HS-5 (cell line): Measurements from ENCODE around the gene IGF2BP3.

Experiments
- DNase-seq: peaks from one replicate; pipeline ENCODE4 v3.0.0-alpha.2; 2012; ENCODE audit warnings: low read depth

The IGF2BP3 gene

DNA sequence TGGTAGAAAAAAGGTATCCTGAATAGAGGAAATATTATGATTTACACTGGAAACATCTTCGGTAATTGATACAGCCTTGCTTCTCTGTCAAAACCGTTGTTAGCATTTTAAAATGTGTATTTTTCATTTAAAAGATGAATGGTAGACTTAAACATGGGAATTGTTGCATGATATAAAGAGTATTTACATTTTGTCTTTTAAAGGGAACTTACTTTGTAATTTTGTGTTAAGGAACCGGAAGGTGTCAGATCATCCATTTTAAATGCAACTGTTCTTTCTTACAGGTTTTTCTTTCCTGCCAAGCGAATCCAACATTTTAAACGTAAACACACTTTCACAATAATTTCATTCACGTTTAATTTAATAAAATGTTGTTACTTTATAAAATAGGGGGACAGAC lies 1.8 kb upstream of the IGF2BP3 start:
- DNase-seq = no peak

DNA sequence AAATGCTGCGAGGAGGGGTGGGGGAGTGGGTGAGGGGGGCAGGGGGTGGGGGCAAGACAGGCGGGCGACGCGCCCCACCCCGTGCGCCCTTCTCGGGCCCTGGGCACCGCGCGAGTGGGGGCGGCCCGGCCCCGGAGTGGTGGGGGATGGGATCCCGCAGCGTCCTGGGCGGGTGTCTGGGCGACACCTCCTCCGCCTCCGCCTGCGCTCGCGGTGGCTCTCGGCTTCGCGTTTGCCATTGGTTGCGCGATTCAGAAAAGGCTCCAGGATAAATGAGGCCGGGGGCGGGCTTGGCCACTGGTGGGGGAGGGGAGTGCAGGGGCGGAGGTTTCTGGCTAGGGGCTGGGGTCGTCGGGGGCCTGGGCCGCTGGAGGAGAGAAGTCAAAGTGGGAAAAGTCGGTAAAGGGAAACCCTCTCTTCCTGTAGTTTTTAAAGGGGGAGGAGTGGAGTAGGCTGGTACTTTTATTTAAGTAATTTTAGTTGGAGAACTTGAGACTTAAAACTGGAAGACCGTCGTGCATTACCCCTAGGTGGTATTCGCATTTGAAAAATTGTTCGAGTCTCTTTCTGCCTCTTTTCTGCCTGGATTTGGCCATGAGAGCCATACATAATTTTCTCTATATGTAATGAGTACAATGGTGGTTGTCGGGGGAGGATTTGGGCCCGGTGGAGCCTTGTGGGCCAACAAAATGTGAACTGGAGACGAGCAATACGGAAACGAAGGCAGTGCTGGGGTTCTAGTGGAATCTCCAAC lies 992 bp upstream of the IGF2BP3 start:
- DNase-seq = no peak

DNA sequence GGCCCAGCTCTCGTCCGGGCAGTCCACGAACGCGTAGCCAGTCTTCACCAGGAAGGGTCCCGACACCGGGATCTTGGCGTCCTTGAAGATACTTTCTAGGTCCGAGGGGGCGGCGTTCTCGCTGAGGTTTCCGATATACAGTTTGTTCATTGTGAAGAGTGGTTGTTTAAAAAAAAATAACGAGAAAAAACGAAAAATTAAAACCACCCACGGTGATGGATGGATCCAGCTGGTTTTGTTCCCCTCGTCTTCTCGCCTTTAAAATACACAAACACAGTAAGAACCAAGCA lies 385 bp downstream of the IGF2BP3 start:
- no peak for DNase-seq

- DNase-seq = no peak
Observed at GRCh38 chr7:23469150-23469960, 936 bp downstream of the IGF2BP3 start.

DNA sequence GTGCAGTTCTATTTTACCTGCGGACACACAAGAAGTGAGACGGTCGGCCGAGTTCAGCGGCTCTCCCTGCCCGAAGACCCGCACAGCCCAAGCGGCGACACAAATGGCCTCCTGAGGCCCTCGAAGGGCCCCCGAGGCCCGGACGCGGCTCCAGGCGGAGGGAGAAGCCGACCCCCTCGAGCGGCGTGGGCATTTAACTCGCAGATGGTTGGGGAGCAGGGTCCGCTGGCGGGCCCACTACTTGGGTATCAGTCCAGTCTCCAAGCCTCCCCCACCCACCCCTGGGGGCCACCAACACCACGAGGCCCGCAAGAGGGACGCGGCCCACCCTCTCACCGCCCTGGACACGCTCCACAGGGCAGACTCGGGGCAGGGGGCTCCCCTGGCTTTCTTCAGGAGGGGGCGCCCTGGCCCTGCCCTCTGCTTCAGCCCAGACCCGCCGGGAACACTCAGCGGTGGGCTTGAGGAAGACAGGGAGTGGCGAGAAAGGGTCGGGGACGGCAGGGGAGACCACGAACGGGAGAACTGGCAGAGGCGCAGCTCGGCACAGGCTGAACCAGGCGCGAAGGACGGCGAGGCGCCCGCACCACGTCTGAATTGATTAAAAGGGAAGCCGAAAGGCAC lies 1.7 kb downstream of the IGF2BP3 start:
- no peak for DNase-seq

DNA sequence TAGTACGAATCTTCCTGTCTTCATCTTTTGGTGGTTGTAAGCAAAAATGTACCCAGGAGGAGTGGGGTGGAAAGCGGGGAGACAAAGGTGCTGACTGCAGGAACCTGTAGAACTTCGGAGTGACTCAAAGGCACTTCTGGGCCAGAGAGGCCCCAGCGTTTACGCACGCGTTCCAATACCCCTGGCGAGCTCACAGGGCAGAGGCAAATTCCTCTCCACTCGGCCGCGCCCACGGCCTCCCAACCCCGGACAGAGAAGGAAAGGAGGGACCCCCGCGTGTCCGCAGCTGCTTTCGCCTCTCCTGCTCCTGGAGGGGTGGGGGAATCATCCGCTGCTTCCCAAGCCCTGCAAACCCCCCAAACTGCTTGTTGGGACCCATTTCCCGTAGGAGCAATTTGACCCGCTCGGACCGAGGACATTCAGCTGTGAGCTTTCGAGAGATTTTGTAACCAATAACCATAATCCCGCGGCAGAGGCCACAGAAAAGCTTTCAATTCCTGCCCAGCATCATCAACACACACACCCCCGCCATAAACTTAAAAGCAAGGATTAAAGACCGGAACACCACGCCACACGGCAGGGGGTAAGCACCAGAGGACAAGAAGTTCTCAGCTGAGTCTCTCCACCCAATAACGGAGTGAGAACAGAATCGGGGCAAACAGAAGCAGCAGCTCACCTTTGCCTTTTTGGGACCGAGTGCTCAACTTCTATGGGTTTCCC lies 2.3 kb downstream of the IGF2BP3 start:
- no peak for DNase-seq

DNA sequence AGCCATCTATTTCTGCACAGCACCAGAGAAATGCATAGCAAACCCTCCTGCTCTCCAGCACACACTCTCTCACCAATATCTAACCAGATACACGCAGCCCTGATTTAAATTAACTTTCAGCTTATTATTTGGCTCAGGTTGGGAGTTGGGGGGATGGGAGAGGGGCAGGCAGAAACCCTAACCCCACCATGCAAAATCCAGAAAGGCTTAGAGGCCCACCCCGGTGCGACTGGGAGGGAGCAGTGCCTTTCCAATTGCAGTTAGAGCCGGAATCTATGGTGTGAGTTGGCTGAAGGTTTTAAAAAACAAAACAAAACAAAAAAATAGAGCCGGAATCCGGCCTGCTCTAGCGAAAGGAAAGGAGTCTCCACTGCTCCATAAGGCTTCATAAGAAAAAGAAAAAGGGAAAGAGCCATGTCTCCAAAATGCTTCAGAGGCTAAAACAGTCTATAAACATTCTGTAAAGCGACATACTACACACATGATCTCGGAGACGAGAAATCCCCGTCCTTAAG lies 2.9 kb downstream of the IGF2BP3 start:
- DNase-seq = no peak

GRCh38 chr7:23462846-23463245 lies 7.4 kb downstream of the IGF2BP3 start:
- DNase-seq = no peak

- DNase-seq = no peak
Observed at GRCh38 chr7:23458044-23458443, 12.2 kb downstream of the IGF2BP3 start.

DNA sequence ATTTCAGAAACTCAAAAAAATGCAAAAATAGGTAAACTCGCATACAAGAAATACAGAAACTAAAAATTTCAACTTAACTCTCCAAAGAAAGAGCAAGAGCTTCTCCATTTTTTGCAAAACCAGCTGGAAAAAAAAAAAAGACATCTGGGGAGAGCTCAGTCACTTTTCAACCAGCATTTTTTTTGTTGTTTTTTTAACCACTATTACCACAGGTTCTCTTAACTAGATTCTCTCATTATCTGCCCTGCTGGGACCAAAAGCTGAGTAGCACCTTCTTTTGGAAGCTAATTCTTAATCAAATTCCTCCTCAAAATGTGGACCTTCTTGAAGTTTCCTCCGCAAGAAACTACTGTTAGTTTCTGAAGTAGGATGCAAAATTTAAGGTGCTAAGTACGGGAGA lies 14.2 kb downstream of the IGF2BP3 start:
- DNase-seq = no peak

DNA sequence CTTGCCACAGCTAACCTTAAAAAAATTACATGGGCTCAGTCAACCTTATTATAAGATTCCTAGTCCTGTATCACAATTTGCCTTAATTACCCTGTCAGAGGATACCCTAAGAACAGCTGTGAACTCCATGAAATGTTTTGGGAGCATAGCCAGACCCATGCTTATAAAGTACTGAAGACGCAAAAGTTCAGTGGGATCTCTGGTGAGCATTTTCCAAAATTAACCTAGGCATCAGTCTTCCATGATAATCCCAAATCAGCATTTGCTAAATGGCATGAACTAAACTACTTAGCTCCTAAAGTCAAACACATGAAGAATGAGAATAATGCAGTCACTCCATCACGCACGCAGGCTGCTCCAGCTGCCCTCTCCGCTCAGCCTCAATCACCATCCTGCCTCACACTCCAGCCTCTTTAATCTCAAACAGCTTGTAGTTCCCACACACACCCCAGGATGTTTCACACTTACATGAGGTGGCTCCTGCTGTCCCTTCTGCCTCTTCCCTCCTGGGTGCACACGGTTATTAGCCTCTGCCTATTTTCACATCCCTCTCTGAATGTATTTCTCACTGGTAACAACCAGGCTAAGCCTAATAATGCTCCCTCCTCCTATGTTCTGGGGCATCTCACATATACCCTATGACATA lies 15.3 kb downstream of the IGF2BP3 start:
- no peak for DNase-seq

DNA sequence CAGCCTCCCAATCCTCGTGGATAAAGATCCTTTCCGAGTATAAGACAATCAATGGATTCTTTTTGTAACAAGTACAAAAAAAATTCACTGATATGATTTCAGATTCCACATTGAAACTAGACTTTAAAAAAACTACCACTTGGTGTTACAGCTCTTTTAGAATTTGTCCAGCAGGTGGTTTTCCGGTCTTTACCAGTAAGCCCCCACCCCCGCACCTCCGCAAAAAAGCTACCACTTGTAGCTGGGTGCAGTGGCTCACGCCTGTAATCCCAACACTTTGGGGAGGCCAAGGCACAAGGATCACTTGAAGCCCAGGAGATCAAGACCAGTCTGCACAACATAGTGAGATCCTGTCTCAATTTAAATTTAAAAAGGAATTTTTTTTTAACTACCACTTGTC lies 19.8 kb downstream of the IGF2BP3 start:
- DNase-seq = no peak

- DNase-seq = no peak
Observed at GRCh38 chr7:23449941-23450340, 20.4 kb downstream of the IGF2BP3 start.

GRCh38 chr7:23445326-23445725 lies 25.0 kb downstream of the IGF2BP3 start:
- DNase-seq = no peak

GRCh38 chr7:23443974-23444373 lies 26.3 kb downstream of the IGF2BP3 start:
- DNase-seq = no peak

GRCh38 chr7:23438171-23438570 lies 32.1 kb downstream of the IGF2BP3 start:
- DNase-seq = no peak

DNA sequence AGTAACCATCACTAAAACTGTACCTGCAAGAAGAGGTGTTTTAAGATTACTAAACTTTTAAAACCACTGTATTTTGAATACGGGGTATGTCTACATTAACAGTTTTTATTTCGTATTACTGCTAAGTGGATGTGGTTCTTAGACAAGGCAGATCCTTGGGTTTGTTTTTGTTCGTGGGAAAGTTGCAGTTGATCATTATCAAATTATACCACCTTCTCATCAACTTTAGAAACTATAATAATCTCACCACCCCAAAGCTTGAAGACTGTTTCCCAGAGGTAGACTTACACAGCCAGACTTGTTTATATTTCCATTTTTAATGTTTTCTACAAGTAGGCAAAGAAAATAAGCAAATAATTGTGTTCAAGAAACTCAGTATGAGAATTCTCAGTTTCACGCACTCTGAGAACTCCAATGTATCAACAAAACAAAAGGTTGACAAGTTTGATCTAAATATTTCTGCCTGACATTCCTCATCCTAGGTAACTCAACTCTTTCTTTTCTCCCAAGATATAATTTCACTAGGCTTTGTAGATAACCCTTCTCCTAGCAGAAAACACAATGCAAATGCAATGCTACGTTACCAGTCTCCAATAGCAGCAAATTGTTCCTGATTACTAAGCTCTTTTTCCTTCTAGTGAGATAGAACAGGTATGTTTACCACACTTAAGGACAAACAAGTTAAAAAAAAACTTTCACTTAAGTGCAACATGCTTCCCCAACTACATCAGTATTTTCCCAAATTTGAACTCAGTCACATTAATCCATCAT lies 36.0 kb downstream of the IGF2BP3 start:
- no peak for DNase-seq

- no peak for DNase-seq
Observed at GRCh38 chr7:23431702-23432199, 38.5 kb downstream of the IGF2BP3 start.

- no peak for DNase-seq
Observed at GRCh38 chr7:23430893-23431259, 39.4 kb downstream of the IGF2BP3 start.

DNA sequence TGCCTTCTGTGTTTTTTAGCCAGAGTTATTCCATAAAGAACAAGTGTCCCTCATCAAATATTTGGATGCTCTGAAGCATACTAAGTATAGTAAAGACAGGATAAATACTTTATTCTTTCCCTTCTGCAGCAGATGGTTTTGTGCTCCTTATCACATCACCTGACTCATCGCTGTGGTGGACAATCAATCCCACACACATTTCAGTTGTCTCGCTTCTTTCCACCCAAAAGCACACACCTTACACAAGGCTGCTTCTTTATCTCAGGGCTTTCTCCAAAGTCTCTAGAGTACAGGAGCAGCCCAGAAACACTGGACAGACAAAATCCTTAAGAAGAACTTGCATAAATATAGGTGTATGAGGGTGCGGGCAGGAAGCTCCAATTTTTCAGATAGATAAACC lies 43.4 kb downstream of the IGF2BP3 start:
- no peak for DNase-seq

DNA sequence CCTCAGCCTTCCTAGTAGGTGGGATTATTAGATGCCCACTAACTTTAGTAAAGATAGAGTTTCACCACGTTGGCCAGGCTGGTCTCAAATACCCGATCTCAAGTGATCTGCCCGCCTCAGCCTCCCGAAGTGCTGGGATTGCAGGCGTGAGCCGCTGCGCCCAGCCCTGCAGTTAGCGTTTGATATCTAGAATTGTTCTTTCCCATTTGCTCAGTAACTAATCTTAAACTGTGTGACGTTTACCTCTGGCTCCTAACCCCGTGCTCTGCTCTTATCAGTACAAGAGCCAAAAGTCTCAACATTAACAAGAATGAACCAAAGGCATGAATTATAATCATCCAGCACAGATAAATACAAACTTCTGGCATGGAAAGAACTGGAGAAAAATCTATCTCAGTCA lies 47.4 kb downstream of the IGF2BP3 start:
- DNase-seq = no peak
